Head of caudate nucleus (tissue), 42 donors: ENCODE data around the gene AFAP1L1.

ENCODE experiments used
- DNase-seq, 42 donors: peaks; one replicate each; pipeline versions ENCODE4 v3.0.0 to v3.0.0-alpha.2; 2020 to 2021; ENCODE audit warnings: mixed read lengths in 7 of 42
- intact Hi-C: fragments of 100-400 bp; cut with DNase I; formaldehyde crosslinking; loops from one replicate; pipeline ENCODE4 v1.15.0; 2022

Gene AFAP1L1

GRCh38 chr5:149303210-149303609 lies 31.6 kb downstream of the AFAP1L1 start:
- no peak for DNase-seq
- intact Hi-C loops = no loop called here

GRCh38 chr5:149304195-149305078 lies 32.8 kb downstream of the AFAP1L1 start:
- no peak for DNase-seq
- intact Hi-C loops = no loop called here

- no peak for DNase-seq
- intact Hi-C loops = no loop called here
These were observed 37.7 kb downstream of the AFAP1L1 start for GRCh38 chr5:149309354-149309753.

DNA sequence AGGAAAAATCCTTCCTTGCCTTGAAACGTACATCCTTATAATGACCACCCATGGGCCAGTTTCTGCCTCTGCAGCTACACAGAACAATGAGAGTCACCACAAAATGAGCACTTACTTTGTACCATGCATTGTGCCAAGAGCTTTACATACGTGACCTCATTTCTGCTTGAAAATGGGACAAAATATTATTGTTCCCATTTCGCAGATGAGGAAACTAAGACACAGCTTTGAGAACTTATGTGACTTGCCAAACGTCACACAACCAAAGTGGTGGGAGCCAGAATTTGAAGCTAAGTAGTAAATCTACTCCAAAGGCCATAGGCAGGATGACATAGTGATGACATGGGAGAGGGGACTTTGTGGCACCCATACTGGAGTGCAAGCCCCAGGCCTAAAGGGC lies 38.8 kb downstream of the AFAP1L1 start:
- DNase-seq = no peak
- intact Hi-C loops = loop anchor here (10.0 kb wide), 1 partner anchor 64 kb away; the partner anchor contains the start of gene IL17B

DNA sequence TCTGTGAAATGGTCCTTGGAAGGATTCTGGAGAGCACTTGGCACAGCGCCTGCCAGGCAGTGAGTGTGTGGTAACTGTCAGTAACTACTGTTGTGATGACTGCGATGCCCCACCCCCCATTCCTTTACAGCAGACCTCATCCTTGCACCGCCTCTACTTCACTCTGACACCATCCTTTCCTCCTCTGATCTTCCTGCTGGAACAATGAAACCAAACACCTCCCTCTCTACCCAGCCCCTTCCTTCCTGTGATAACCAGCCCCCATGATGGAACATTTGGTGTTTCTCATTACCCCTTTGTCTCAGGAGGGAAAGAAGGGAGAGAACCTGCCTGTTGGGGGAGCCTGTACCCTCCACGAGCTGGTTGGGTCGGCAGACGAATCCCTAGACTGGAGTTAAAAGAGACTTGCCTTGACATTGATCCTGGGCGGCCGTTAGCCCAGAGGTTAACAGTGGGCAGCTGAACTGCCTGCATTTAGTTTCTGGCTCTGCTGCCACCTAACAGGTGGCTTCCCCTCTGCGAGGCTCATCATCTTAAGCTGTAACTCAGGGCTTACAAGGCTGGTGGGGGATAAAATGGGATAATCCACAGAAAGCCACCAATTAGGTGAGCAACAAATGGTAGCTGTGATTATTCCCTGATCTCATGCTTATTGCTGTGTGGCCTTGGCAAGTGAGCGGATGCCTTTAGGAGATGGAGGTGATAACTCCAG lies 39.4 kb downstream of the AFAP1L1 start:
- intact Hi-C loops = loop anchor here (10.0 kb wide), 1 partner anchor 64 kb away; the partner anchor contains the start of gene IL17B
- no peak for DNase-seq

DNA sequence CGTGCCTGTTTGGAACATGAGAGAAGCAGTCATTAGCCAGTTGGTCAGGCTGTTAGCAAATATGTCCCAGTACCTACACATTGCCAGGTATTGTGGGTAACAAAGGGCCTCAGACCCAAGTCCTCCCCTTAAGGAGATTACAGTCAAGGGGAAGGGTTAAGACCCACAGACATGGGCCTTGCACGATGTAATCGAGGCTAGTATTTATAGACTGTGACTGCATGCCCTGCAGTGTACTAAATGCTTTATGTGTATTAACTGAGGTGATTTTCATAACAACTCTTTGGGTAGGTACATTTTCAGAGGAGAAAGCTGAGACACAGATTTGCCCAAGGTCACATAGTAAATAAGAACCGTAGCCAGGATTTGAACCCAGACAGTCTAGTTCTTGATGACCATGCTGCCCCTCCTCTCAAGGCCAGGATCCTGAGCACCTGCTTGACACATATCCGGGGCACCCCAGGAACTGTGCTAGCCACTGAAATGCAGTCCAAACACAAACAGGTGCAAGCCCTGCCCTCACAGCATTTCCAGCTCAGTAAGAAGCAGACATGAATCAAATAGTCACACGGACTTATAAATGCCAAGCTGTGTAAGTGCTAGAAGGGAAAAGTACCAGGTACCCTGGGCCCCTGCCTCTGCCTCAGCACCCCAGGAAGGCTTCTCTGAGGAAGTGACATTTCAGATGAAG lies 41.6 kb downstream of the AFAP1L1 start:
- no peak for DNase-seq
- intact Hi-C loops = loop anchor here (10.0 kb wide), 1 partner anchor 62 kb away; the partner anchor contains the start of gene IL17B

GRCh38 chr5:149314571-149315111 lies 43.0 kb downstream of the AFAP1L1 start:
- DNase-seq = no peak
- intact Hi-C loops = loop anchor here (10.0 kb wide), 1 partner anchor 60 kb away; the partner anchor contains the start of gene IL17B

DNA sequence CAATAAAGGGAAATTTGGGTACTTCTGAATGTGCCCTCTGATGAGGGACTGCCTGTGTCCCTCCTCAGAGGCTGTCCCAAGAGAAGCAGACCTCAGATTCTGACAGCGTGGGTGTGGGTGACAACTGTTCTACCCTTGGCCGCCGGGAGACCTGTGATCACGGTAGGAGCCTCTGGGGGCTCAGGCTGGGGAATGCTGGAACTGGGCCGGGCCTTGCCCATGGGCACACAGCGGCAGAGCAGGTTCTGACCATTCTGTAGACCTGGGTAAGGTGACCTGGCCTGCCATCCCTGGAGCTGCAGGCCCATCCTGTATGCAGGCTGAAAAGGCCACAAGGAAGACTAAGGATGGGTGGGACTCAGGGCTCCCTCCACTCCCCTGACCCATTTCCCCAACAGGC lies 44.1 kb downstream of the AFAP1L1 start:
- no peak for DNase-seq
- intact Hi-C loops = loop anchor here (10.0 kb wide), 1 partner anchor 59 kb away; the partner anchor contains the start of gene IL17B

- intact Hi-C loops = loop anchor here (10.0 kb wide), 1 partner anchor 57 kb away; the partner anchor contains the start of gene IL17B
- DNase-seq = peak in 26 of 42 donors; percentile 18 to 74 (median 41)
These were observed 45.8 kb downstream of the AFAP1L1 start for GRCh38 chr5:149317281-149318048.

- no peak for DNase-seq
- intact Hi-C loops = loop anchor here (10.0 kb wide), 1 partner anchor 56 kb away; the partner anchor contains the start of gene IL17B
These were observed 47.5 kb downstream of the AFAP1L1 start for GRCh38 chr5:149319174-149319573.

- DNase-seq = peak in 38 of 42 donors; percentile 15 to 75 (median 52)
- intact Hi-C loops = no loop called here
These were observed 49.2 kb downstream of the AFAP1L1 start for GRCh38 chr5:149320791-149321330.

- intact Hi-C loops = no loop called here
- DNase-seq = no peak
These were observed 50.9 kb downstream of the AFAP1L1 start for GRCh38 chr5:149322518-149322917.

DNA sequence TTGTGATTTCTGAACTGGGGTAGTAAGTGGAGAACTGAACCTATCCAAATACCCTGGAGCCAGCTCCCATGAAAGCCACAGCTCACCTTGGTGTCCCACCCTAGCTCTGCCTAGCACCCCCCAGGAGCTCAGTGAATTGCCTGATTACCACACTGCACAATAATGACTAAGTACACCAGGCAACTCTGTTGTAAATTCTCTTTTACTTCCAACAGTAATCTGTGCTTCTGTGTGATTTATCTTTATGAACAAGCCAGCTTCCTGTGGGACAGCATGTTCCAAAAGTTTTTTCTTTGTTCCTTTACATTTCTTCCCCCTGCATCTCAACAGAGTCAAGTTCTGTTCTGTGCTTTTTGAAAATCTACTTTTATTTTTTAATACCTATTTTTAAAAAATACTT lies 51.6 kb downstream of the AFAP1L1 start:
- intact Hi-C loops = no loop called here
- no peak for DNase-seq

- intact Hi-C loops = no loop called here
- DNase-seq = no peak
These were observed 52.1 kb downstream of the AFAP1L1 start for GRCh38 chr5:149323621-149324205.

GRCh38 chr5:149324641-149325040 lies 53.0 kb downstream of the AFAP1L1 start:
- DNase-seq = no peak
- intact Hi-C loops = no loop called here

DNA sequence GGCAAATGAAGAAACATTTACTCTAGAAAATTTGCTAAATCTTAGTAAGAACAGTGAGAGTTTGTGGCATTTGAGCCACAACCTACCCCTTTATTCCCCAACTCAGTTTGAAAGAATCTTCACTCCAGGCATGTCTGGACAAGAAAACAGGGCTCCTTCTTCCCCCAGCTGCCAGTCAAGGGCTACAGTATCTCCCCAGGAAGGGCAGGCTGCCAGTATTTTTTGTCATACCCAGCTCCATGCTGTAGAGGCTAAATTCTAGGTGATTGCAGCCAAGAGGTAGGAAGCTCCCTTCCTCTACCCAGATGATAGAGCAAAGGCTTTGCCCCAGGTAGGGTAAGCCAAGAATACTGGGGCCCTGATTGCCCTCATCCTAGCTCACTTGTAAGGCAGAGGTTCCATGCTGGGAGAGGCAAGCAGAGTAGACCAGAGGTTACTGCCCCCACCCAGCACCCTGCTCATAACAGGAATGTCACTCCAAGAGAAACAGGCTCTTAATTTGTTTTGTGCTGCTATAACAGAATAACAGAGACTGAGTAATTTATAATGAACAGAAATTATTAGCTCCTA lies 53.6 kb downstream of the AFAP1L1 start:
- DNase-seq = no peak
- intact Hi-C loops = no loop called here

DNA sequence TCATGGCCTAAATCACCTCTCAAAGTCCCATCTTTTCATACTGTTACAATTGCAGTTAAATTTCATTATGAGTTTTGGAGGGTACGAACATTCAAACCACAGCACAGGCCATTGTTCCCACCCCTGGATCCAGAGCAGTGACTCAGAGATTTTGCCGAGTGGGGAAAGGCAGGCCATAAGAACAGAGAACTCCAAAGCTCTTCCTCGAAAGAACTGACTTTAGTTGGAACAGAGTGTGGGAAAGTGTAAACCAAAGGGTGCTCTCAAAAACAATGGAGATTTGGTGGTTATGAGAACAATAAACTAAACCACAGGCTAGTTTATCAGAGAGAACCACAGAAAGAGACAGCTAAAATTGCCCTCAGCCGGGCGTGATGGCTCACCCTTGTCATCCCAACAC lies 54.2 kb downstream of the AFAP1L1 start:
- intact Hi-C loops = no loop called here
- no peak for DNase-seq
